Measurements from ENCODE around the gene NMBR.

DNA sequence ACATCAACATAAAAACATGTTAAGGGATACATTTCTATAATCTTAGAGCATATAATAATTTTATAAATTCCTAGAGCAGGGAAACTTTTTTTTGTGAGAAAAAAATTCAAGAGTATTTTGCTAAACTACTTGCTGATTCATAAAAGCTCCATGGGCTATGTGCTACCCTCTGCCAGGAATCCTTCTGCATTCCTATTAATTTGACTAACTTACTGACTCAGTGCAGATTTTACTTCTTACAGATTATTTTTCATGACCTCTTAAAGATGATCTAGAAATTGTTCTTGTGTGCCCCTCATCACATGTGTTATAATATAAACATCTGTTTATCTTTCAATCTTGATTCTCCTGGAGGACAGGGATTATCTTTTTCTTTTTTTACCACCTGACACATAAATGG is 5.8 kb upstream of the NMBR start:
- TF ChIP-seq, protein P1, sequence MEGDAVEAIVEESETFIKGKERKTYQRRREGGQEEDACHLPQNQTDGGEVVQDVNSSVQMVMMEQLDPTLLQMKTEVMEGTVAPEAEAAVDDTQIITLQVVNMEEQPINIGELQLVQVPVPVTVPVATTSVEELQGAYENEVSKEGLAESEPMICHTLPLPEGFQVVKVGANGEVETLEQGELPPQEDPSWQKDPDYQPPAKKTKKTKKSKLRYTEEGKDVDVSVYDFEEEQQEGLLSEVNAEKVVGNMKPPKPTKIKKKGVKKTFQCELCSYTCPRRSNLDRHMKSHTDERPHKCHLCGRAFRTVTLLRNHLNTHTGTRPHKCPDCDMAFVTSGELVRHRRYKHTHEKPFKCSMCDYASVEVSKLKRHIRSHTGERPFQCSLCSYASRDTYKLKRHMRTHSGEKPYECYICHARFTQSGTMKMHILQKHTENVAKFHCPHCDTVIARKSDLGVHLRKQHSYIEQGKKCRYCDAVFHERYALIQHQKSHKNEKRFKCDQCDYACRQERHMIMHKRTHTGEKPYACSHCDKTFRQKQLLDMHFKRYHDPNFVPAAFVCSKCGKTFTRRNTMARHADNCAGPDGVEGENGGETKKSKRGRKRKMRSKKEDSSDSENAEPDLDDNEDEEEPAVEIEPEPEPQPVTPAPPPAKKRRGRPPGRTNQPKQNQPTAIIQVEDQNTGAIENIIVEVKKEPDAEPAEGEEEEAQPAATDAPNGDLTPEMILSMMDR (IDR thresholded peaks at IDR 0.05): no peak
- TF ChIP-seq EP300 (IDR thresholded peaks at IDR 0.05): no peak

All from suprapubic skin (tissue), 3 donors.